HEK293 (cell line): ENCODE results near the gene LRP6.

Experiments used
- CTCF ChIA-PET: fragments of 350-600 bp; formaldehyde crosslinking; extraction: SDS; loops from one replicate; lab custom pipeline; 2021; ENCODE audit warnings: antibody characterized with exemption; lab: Yijun Ruan, JAX
- POLR2A ChIA-PET: fragments of 300-600 bp; formaldehyde crosslinking; extraction: SDS; loops from one replicate; lab custom pipeline; 2020; ENCODE audit warnings: antibody characterized with exemption, inconsistent platforms; lab: Yijun Ruan, JAX
- H3K27ac ChIP-seq: fragments of 200-500 bp; sonication (Bioruptor generic); 2 replicates; pipeline ENCODE4 v1.5.1; 2014; ENCODE audit warnings: low read depth, low read length, control low read depth, inconsistent platforms; ENCODE audit errors: extremely low read depth
- H3K36me3 ChIP-seq, 2 experiments: fragments of 200-500 bp in 1 of 2; sonication (Bioruptor generic) in 1 of 2; 1 replicate in 1 of 2; 2 replicates in 1 of 2; pipeline ENCODE4 v1.5.1; 2014 to 2017; ENCODE audit warnings: inconsistent platforms in 2 of 2, low read length in 2 of 2; ENCODE audit not compliant: control insufficient read depth in 2 of 2, insufficient read depth in 1 of 2
- H3K4me1 ChIP-seq: fragments of 200-500 bp; sonication (Bioruptor generic); 2 replicates; pipeline ENCODE4 v1.5.1; 2014; ENCODE audit warnings: mild to moderate bottlenecking, low read length, inconsistent platforms; ENCODE audit not compliant: control insufficient read depth, insufficient read depth
- H3K4me3 ChIP-seq: 2 replicates; pipeline ENCODE4 v1.5.1; 2011; ENCODE audit warnings: low read depth, mild to moderate bottlenecking, control low read depth, low read length, moderate library complexity
- H3K9me3 ChIP-seq: fragments of 200-500 bp; sonication (Bioruptor generic); 2 replicates; pipeline ENCODE4 v1.5.1; 2014; ENCODE audit warnings: low read depth, low read length, inconsistent platforms; ENCODE audit not compliant: control insufficient read depth, insufficient read depth
- ELK4 ChIP-seq: IDR thresholded peaks from 2 replicates; pipeline ENCODE4 v1.6.1; 2011; ENCODE audit warnings: mild to moderate bottlenecking, low read depth, low read length, borderline replicate concordance
- HOXD13 ChIP-seq: sonication (generic); formaldehyde crosslinking; IDR thresholded peaks from 2 replicates; pipeline ENCODE4 v1.8.0; 2022; ENCODE audit warnings: missing genetic modification reagents, borderline replicate concordance
- SP3 ChIP-seq: fragments of 450-650 bp; formaldehyde crosslinking; IDR thresholded peaks from 2 replicates; pipeline ENCODE4 v1.5.1; 2016; ENCODE audit warnings: missing biosample characterization, missing genetic modification characterization
- SP7 ChIP-seq: fragments of 450-650 bp; formaldehyde crosslinking; IDR thresholded peaks from 2 replicates; pipeline ENCODE4 v1.5.1; 2016; ENCODE audit warnings: missing biosample characterization, missing genetic modification characterization
- TCF7L2 ChIP-seq: IDR thresholded peaks from 2 replicates; pipeline ENCODE4 v1.6.1; 2011; ENCODE audit warnings: low read depth, mild to moderate bottlenecking, inconsistent platforms, low read length, moderate library complexity, borderline replicate concordance
- WT1 ChIP-seq: fragments of 450-650 bp; formaldehyde crosslinking; IDR thresholded peaks from 2 replicates; pipeline ENCODE4 v1.5.1; 2016; ENCODE audit warnings: missing biosample characterization, missing genetic modification characterization
- ZBTB20 ChIP-seq: fragments of 450-650 bp; formaldehyde crosslinking; IDR thresholded peaks from 2 replicates; pipeline ENCODE4 v1.5.1; 2016; ENCODE audit warnings: missing biosample characterization, missing genetic modification characterization
- ZBTB7A ChIP-seq: fragments of 450-650 bp; formaldehyde crosslinking; IDR thresholded peaks from 2 replicates; pipeline ENCODE4 v1.5.1; 2016; ENCODE audit warnings: low read depth, missing biosample characterization, missing genetic modification characterization
- ZFP41 ChIP-seq: fragments of 450-650 bp; formaldehyde crosslinking; IDR thresholded peaks from 2 replicates; pipeline ENCODE4 v1.5.1; 2016; ENCODE audit warnings: missing biosample characterization, missing genetic modification characterization, borderline replicate concordance
- ZNF146 ChIP-seq: fragments of 450-650 bp; formaldehyde crosslinking; IDR thresholded peaks from 2 replicates; pipeline ENCODE4 v1.5.1; 2016; ENCODE audit warnings: missing biosample characterization, missing genetic modification characterization
- ZNF174 ChIP-seq: fragments of 450-650 bp; formaldehyde crosslinking; IDR thresholded peaks from 2 replicates; pipeline ENCODE4 v1.5.0; 2017; ENCODE audit warnings: missing biosample characterization, mild to moderate bottlenecking, missing genetic modification characterization
- ZNF341 ChIP-seq: fragments of 450-650 bp; formaldehyde crosslinking; IDR thresholded peaks from 2 replicates; pipeline ENCODE4; 2016; ENCODE audit warnings: low read depth, missing biosample characterization, missing genetic modification characterization
- ZNF366 ChIP-seq: fragments of 450-650 bp; formaldehyde crosslinking; conservative IDR thresholded peaks from 2 replicates; pipeline ENCODE4 v1.5.1; 2016; ENCODE audit warnings: missing biosample characterization, missing genetic modification characterization
- ZNF391 ChIP-seq: fragments of 450-650 bp; formaldehyde crosslinking; IDR thresholded peaks from 2 replicates; pipeline ENCODE4 v1.5.1; 2016; ENCODE audit warnings: low read depth, missing biosample characterization, missing genetic modification characterization, borderline replicate concordance
- ZNF501 ChIP-seq: fragments of 450-650 bp; formaldehyde crosslinking; IDR thresholded peaks from 2 replicates; pipeline ENCODE4 v1.5.1; 2016; ENCODE audit warnings: missing biosample characterization, missing genetic modification characterization
- ZNF558 ChIP-seq: fragments of 450-650 bp; formaldehyde crosslinking; IDR thresholded peaks from 2 replicates; pipeline ENCODE4 v1.5.1; 2016; ENCODE audit warnings: missing biosample characterization, missing genetic modification characterization
- ZNF621 ChIP-seq: fragments of 450-650 bp; formaldehyde crosslinking; IDR thresholded peaks from 2 replicates; pipeline ENCODE4 v1.5.1; 2017; ENCODE audit warnings: missing biosample characterization, missing genetic modification characterization
- ZNF623 ChIP-seq: fragments of 450-650 bp; formaldehyde crosslinking; IDR thresholded peaks from 2 replicates; pipeline ENCODE4 v1.5.1; 2016; ENCODE audit warnings: missing biosample characterization, missing genetic modification characterization
- ZNF654 ChIP-seq: fragments of 450-650 bp; formaldehyde crosslinking; IDR thresholded peaks from 2 replicates; pipeline ENCODE4 v1.5.1; 2016; ENCODE audit warnings: low read depth, missing biosample characterization, missing genetic modification characterization
- ZNF701 ChIP-seq: fragments of 450-650 bp; formaldehyde crosslinking; IDR thresholded peaks from 2 replicates; pipeline ENCODE4 v1.5.1; 2016; ENCODE audit warnings: missing biosample characterization, missing genetic modification characterization
- ZNF792 ChIP-seq: fragments of 450-650 bp; formaldehyde crosslinking; IDR thresholded peaks from 2 replicates; pipeline ENCODE4 v1.5.1; 2016; ENCODE audit warnings: missing biosample characterization, missing genetic modification characterization
- ZNF830 ChIP-seq: fragments of 450-650 bp; IDR thresholded peaks from 2 replicates; pipeline ENCODE4 v1.5.0; 2018; ENCODE audit warnings: missing biosample characterization, missing genetic modification characterization, low read depth, mild to moderate bottlenecking, moderate library complexity
- TF ChIP-seq, protein P1 (sequence below): fragments of 450-650 bp; formaldehyde crosslinking; IDR thresholded peaks from 2 replicates; pipeline ENCODE4 v1.5.1; 2016; ENCODE audit warnings: missing biosample characterization, missing genetic modification characterization, borderline replicate concordance

LRP6 gene

GRCh38 chr12:12180136-12180535 lies 86.7 kb downstream of the LRP6 start (continued):
- TF ChIP-seq ZNF366 (tag by site-specific recombination) (no peak), ZNF146 (tag by site-specific recombination) (no peak), ZBTB20 (tag by site-specific recombination) (no peak), ZNF621 (no peak), ZNF501 (no peak)
- TF ChIP-seq, protein P1, sequence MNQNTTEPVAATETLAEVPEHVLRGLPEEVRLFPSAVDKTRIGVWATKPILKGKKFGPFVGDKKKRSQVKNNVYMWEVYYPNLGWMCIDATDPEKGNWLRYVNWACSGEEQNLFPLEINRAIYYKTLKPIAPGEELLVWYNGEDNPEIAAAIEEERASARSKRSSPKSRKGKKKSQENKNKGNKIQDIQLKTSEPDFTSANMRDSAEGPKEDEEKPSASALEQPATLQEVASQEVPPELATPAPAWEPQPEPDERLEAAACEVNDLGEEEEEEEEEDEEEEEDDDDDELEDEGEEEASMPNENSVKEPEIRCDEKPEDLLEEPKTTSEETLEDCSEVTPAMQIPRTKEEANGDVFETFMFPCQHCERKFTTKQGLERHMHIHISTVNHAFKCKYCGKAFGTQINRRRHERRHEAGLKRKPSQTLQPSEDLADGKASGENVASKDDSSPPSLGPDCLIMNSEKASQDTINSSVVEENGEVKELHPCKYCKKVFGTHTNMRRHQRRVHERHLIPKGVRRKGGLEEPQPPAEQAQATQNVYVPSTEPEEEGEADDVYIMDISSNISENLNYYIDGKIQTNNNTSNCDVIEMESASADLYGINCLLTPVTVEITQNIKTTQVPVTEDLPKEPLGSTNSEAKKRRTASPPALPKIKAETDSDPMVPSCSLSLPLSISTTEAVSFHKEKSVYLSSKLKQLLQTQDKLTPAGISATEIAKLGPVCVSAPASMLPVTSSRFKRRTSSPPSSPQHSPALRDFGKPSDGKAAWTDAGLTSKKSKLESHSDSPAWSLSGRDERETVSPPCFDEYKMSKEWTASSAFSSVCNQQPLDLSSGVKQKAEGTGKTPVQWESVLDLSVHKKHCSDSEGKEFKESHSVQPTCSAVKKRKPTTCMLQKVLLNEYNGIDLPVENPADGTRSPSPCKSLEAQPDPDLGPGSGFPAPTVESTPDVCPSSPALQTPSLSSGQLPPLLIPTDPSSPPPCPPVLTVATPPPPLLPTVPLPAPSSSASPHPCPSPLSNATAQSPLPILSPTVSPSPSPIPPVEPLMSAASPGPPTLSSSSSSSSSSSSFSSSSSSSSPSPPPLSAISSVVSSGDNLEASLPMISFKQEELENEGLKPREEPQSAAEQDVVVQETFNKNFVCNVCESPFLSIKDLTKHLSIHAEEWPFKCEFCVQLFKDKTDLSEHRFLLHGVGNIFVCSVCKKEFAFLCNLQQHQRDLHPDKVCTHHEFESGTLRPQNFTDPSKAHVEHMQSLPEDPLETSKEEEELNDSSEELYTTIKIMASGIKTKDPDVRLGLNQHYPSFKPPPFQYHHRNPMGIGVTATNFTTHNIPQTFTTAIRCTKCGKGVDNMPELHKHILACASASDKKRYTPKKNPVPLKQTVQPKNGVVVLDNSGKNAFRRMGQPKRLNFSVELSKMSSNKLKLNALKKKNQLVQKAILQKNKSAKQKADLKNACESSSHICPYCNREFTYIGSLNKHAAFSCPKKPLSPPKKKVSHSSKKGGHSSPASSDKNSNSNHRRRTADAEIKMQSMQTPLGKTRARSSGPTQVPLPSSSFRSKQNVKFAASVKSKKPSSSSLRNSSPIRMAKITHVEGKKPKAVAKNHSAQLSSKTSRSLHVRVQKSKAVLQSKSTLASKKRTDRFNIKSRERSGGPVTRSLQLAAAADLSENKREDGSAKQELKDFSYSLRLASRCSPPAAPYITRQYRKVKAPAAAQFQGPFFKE: no peak

DNA sequence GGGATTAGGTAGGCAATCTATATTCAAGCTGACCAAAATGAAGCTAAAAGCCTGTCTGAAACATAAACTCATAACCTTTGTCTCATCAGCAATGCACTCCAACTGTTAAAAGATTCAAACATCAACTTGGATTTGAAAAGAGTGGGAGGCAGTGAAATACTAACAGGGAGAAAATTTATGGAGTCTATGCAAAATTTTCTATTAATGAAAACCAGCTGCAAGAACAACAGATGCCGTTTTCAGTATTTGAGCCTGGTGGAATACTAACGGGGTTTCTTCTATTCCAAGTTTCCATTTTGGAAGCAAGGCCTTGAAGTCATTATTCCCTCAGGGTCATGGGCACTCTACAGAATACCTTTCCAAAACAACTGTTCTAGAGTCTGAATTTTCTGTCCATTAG lies 88.3 kb downstream of the LRP6 start:
- no peak overlapping the region for H3K27ac ChIP-seq

GRCh38 chr12:12176402-12176801 lies 90.4 kb downstream of the LRP6 start:
- Histone ChIP-seq H3K4me1 (peaks cover 12% of the 10 kb centered on the region), H3K36me3 (peaks cover 0 to 18% of the 10 kb centered on the region in 2 experiments), H3K9me3 (no peaks in the 10 kb centered on the region), H3K4me3 (no peak overlapping the region), H3K27ac (no peak overlapping the region)
- TF ChIP-seq ELK4: no peak
- TF ChIP-seq TCF7L2: no peak
- no peak for TF ChIP-seq SP7 (tag by site-specific recombination)
- no peak for TF ChIP-seq ZNF701 (tag by site-specific recombination)
- no peak for TF ChIP-seq SP3 (tag by site-specific recombination)
- TF ChIP-seq WT1 (tag by site-specific recombination): no peak
- TF ChIP-seq ZFP41 (tag by site-specific recombination): no peak
- TF ChIP-seq ZNF391: no peak
- TF ChIP-seq ZNF341 (tag by site-specific recombination): no peak
- no peak for TF ChIP-seq HOXD13 (CRISPR knock-in tag)
- TF ChIP-seq ZNF830 (tag by site-specific recombination): no peak
- ChIA-PET CTCF (no interaction called here), POLR2A (no interaction called here)

More for the DNA sequence above, 88.3 kb downstream of the LRP6 start:
- ChIA-PET POLR2A (no interaction called here), CTCF (interaction anchor here (0.5 kb wide), 1 partner anchor 157 kb away, joined by 3 read pairs; no protein-coding TSS in a partner anchor)
- Histone ChIP-seq H3K9me3 (no peaks in the 10 kb centered on the region), H3K36me3 (peaks cover 0 to 18% of the 10 kb centered on the region in 2 experiments), H3K4me1 (peaks cover 4% of the 10 kb centered on the region; the same call in 1 of the 2 replicates), H3K4me3 (no peak overlapping the region)
- TF ChIP-seq HOXD13 (CRISPR knock-in tag) (no peak), ZNF558 (tag by site-specific recombination) (no peak), ZNF654 (tag by site-specific recombination) (no peak), ZBTB7A (tag by site-specific recombination) (no peak), ZNF623 (tag by site-specific recombination) (no peak), ZNF701 (tag by site-specific recombination) (no peak), ZNF792 (tag by site-specific recombination) (no peak), ZNF174 (tag by site-specific recombination) (no peak)
